Astrocyte of the spinal cord (primary cell): Measurements from ENCODE around the gene NFAM1.

Source experiments
- DNase-seq: peaks from one replicate; pipeline ENCODE4 v3.0.0; 2011; ENCODE audit warnings: low read depth, low spot score
- H3K4me3 ChIP-seq: 2 replicates; pipeline ENCODE4 v1.5.1; 2011; ENCODE audit warnings: low read depth, mild to moderate bottlenecking, low read length, moderate library complexity
- in situ Hi-C: cut with HindIII; loops from 2 replicates; pipeline ENCODE4 v1.10.0; 2017; ENCODE audit warnings: low sequenced_read_pairs
- TF ChIP-seq, protein P1 (sequence below): IDR thresholded peaks from 2 replicates; pipeline ENCODE4 v1.5.1; 2012; ENCODE audit warnings: low read depth, mild to moderate bottlenecking, low read length, inconsistent platforms

Gene NFAM1

DNA sequence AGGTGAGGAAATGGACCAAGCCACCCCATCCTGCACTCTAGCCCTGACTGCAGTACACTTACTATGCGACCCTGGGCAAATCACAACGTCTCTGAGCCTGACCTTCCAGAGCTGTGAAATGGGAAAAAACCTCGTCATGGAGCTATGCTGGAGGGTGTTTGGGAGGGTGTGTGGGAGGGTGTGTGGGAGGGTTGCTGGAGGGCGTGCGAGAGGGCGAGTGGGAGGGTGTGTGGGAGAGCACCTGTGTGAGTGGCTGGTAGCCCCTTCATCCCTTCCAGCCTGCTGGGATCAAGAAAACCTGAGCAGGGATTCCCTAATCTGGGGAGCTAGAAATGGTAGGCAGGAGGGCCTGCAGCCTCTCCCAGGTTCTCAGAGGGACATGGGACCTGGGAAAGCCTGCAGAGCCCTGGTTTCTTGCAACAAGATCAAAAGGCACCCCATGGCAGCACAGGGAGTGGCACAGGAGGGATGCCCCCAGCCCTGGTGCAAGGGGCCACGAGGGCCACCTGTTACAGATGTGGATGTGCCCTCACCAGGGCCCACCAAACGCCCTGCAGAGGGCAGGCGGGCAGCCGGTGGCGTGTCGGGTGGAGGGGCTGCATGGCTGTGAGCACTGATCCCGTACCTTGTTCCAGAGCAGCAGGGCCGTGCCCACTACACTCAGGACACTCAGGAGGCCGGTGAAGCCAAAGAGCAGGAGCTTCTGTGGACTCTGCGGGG lies 23.2 kb downstream of the NFAM1 start:
- in situ Hi-C loops, result no loop called here
- H3K4me3 ChIP-seq, result no peak overlapping the region

DNA sequence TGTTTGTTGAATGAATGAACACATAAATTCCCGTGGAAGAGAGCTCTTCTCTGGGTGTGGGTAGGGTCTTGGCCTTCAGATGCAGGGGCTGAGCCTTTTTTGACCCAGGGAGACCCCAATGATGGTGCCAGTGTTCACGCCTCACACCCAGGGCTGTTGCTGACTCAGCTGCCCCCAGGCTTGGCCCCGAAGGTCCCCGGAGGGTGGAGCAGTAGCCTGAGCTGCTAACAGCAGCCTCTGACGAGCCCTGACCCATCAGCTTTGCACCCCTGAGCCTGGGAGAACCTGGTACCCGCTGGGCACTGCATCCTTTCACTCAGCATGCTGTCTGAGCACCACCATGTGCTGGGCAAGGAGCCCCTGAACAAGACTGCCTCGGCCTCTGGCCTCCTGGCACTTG lies 23.9 kb downstream of the NFAM1 start:
- DNase-seq, result no peak
- in situ Hi-C loops, result no loop called here
- H3K4me3 ChIP-seq, result no peak overlapping the region
- TF ChIP-seq, protein P1, sequence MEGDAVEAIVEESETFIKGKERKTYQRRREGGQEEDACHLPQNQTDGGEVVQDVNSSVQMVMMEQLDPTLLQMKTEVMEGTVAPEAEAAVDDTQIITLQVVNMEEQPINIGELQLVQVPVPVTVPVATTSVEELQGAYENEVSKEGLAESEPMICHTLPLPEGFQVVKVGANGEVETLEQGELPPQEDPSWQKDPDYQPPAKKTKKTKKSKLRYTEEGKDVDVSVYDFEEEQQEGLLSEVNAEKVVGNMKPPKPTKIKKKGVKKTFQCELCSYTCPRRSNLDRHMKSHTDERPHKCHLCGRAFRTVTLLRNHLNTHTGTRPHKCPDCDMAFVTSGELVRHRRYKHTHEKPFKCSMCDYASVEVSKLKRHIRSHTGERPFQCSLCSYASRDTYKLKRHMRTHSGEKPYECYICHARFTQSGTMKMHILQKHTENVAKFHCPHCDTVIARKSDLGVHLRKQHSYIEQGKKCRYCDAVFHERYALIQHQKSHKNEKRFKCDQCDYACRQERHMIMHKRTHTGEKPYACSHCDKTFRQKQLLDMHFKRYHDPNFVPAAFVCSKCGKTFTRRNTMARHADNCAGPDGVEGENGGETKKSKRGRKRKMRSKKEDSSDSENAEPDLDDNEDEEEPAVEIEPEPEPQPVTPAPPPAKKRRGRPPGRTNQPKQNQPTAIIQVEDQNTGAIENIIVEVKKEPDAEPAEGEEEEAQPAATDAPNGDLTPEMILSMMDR, result no peak

More for the DNA sequence above, 23.2 kb downstream of the NFAM1 start:
- DNase-seq, result no peak
- TF ChIP-seq, protein P1, result no peak

DNA sequence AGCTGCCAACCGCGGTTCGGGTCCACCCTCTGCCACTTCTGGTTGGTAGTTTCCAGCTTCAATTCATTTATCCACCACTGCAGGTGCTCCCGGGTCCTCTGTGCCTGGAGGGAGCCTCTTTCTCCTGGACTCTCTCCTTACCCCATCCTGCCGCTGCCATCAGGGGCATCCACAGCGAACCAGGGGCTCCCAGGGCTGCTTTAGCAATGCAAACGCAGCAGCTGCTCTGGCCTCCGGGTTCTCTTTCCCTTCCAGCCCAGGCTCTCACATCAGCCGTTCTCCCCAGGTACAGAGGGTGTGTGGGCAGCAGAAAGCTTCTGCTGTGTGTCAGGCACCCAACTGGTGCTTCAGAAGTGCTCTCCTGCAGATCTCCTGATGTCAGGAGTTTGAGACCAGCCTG lies 27.9 kb downstream of the NFAM1 start:
- in situ Hi-C loops, result no loop called here
- DNase-seq, result no peak
- TF ChIP-seq, protein P1, result no peak

DNA sequence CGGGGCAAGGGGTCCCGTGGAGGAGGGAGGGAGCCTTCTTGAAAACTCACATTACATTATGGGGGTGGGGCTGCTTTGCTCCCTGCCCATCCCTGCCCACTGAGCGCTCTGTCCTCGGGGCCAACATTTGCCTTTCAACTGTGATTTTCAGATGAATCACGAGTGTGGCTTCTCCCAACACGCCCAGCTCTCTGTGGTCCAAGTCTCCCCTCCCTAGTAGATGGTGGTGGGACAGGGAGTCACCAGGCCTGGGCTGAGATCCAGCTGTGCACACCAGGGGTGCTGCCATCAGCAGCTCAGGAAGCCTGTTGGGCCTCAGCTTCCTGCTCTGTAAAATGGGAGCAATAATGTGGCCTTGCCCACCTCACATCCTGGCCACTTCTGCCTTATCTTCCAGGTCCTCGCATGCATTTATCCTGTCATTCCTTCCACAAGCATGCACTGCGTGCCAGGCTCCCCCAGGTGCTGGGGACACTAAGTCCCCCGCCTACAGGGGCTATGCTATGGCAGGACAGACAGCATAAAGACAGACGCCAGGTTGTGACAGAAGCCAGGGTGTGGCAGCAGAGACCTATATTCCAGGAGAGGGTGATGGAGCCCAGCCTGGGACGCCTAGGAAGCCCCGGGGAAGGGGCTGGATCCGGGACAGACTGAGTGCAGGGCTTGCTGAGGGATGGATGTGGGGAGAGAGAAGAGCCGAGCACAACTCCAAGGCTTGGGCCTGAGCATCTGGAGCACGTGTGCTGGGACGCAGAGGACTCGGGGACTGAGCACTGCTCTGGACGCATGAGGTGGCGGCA lies 30.5 kb downstream of the NFAM1 start:
- H3K4me3 ChIP-seq, result no peak overlapping the region
- in situ Hi-C loops, result no loop called here
- TF ChIP-seq, protein P1, result no peak
- no peak for DNase-seq

More for the DNA sequence above, 27.9 kb downstream of the NFAM1 start:
- no peak overlapping the region for H3K4me3 ChIP-seq

DNA sequence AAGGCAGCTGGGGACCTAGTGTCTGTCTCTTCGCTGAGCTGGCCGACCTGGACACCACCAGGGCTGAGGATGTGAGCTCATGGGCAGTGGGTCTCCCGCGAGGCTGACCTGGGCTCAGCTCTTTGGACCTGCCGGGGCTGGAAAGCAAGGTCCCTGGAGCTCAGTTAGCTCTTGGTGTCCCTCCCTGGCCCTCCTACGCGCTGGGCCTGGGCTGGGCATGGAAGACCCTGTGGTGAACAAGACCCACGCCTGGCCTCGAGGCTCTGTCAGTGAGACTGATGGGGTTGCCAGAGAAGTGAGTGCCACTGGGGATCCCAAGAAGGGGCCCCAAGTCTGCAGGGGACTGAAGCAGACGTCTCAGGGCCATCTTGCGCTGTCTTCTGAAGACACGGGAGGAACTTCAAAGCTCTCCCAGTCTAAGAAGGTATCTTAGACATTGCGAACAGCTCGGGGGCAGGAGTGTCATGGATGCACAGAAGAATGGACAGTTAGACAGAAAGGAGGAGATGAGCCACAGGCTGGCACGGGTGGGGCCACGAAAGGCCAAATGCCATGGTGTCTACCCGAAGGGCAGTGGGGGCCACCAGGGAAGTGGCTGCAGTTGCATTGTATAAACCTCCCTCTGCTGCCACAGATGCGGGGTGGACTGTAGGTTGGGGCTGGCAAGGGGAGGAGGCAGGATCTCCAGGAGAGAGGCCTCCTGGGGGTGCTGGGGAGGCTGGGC lies 31.2 kb downstream of the NFAM1 start:
- in situ Hi-C loops, result no loop called here
- DNase-seq, result no peak
- H3K4me3 ChIP-seq, result no peak overlapping the region
- TF ChIP-seq, protein P1, result no peak
